Right lobe of liver (tissue), 4 donors: ENCODE data around the gene LCN9.

ENCODE experiments used
- CTCF ChIP-seq, 4 donors: fragments of 200-600 bp in 3 of 4; fragments of 450-650 bp in 1 of 4; IDR thresholded peaks; one replicate each; pipeline versions ENCODE4 v1.5.1 to v1.8.0; 2016 to 2022; ENCODE audit warnings: antibody characterized with exemption in 4 of 4, mild to moderate bottlenecking in 2 of 4
- POLR2A ChIP-seq: fragments of 450-650 bp; IDR thresholded peaks from one replicate; pipeline ENCODE4 v1.6.1; 2017; ENCODE audit warnings: antibody characterized with exemption, mild to moderate bottlenecking
- donor health status: DM: no; HTN: no; CAD: no.
- donor health status: DM: no; HTN: no; CAD: no.
- donor health status: DM: no; HTN: yes; CAD: no.

DNA sequence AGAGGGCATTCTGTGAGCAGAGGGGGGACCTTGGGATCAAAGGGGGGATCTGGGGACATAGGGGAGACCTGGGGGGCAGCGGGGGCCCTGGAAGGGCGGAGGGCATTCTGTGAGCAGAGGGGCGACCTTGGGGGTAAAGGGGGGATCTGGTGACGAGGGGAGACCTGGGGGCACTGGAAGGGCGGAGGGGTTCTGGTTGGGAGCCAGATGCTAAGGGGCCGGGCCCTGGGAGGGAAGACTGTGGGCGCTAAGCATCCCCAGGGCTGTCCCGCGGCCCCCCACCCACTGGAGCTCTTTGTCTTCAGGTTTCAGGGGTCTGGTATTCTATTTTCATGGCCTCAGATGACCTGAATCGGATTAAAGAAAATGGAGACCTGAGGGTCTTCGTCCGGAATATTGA lies 748 bp downstream of the LCN9 start:
- TF ChIP-seq CTCF (IDR thresholded peaks at IDR 0.05) (no peak), POLR2A (no peak)
